Thyroid gland (tissue), 4 donors: Measurements from ENCODE around the gene AMZ2.

ENCODE experiments used
- POLR2A ChIP-seq, 2 donors: fragments of 450-650 bp; IDR thresholded peaks; one replicate each; pipeline ENCODE4 v1.6.1; 2017; ENCODE audit warnings: antibody characterized with exemption in 2 of 2, mild to moderate bottlenecking in 2 of 2, moderate library complexity in 1 of 2
- TF ChIP-seq, protein P1 (sequence below), 6 experiments: fragments of 200-600 bp in 3 of 6; fragments of 450-650 bp in 3 of 6; sonication (generic) in 3 of 6; IDR thresholded peaks; one replicate each; pipeline ENCODE4 v1.5.1; 2016 to 2019; ENCODE audit warnings: antibody characterized with exemption in 6 of 6, mild to moderate bottlenecking in 2 of 6, inconsistent platforms in 1 of 6, moderate library complexity in 1 of 6

DNA sequence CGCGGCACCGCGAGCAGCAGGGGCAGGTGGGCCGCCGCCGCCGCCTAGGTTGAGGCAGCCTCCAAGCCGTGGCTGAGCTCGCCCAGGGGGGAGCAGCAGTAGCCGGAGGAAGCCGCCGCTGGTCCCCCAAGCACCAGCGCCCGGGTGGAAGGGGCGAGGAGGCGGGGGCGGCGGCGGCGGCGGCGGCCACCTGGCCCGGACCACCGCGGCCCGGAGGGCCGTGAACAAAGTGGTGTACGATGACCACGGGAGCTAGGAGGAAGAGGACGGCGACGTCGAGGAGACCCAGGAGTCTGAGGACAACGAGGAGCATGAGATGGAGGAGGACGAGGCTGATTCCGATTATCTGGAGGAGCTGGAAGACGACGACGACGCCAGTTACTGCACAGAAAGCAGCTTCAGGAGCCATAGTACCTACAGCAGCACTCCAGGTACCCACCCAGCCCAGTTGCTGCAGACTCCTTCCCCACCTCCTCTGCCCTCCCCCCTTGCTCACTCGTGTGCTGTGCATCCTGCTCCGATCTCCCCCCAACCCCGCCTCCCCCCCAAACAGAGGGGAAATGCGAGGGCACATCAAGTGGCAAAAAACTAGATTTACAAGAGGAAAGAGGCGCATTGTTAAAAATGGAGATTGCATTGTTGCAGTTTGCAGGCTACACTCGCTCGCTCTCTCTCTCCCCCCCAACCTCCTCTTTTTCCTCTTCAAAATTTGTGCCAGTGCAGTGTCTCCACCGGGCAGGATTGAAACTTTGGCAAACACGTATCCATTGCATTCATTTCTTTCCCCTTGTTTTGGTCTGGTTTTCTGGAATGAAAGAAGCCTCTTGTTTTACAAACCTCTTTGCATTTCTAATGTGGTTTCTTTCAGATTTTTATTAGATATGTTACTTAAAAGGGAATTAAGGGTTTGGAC, 41.8 kb upstream of the AMZ2 start:
- TF ChIP-seq, protein P1, sequence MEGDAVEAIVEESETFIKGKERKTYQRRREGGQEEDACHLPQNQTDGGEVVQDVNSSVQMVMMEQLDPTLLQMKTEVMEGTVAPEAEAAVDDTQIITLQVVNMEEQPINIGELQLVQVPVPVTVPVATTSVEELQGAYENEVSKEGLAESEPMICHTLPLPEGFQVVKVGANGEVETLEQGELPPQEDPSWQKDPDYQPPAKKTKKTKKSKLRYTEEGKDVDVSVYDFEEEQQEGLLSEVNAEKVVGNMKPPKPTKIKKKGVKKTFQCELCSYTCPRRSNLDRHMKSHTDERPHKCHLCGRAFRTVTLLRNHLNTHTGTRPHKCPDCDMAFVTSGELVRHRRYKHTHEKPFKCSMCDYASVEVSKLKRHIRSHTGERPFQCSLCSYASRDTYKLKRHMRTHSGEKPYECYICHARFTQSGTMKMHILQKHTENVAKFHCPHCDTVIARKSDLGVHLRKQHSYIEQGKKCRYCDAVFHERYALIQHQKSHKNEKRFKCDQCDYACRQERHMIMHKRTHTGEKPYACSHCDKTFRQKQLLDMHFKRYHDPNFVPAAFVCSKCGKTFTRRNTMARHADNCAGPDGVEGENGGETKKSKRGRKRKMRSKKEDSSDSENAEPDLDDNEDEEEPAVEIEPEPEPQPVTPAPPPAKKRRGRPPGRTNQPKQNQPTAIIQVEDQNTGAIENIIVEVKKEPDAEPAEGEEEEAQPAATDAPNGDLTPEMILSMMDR (IDR thresholded peaks at IDR 0.05) = no peak
- TF ChIP-seq POLR2A (IDR thresholded peaks at IDR 0.05) = no peak
